H1 (cell line): Measurements from ENCODE around the gene HOXC13. TPM values are rescaled to one million over a fixed set of nuclear protein-coding genes. Genes with fewer than 3 reads are reported as not detected.

Source experiments
- EZH2 ChIP-seq: fragments of 200-600 bp; sonication (generic); IDR thresholded peaks from 2 replicates; pipeline ENCODE4 v1.7.1; 2012; ENCODE audit warnings: low read depth, mild to moderate bottlenecking, moderate library complexity, low read length, inconsistent platforms; ENCODE audit not compliant: severe bottlenecking
- polyA plus RNA-seq, 7 experiments: library from polyadenylated mRNA; depleted of rRNA in 3 of 7; stranded (reverse) in 5 of 7; unstranded in 2 of 7; fragments of >200 nt in 5 of 7; fragments of 200-250 nt in 2 of 7; gene quantifications; 1 replicate in 5 of 7; 2 replicates in 1 of 7; 4 replicates in 1 of 7; pipeline versions ENCODE4 v1.2.1 to v1.2.3, GENCODE V29; 2011 to 2013; ENCODE audit warnings: missing spikeins in 2 of 7, mixed read lengths in 2 of 7
- total RNA-seq: library from RNA; stranded (reverse); fragmentation: NEBNext Ultra II Directional; extraction: Animal tissue kit (Norgen Biotek cat#: 25700); gene quantifications from 2 replicates; pipeline ENCODE4 v1.2.1, GENCODE V29; 2021

The HOXC13 gene
- total and polyA plus RNA-seq, 2 of the 8 experiments (the other 6 are each of a cell fraction or from before 2014, with no cell fraction given) = 0.02 TPM; not detected in 1

GRCh38 chr12:53890081-53890480, 48.5 kb upstream of the HOXC13 start (continued):
- TF ChIP-seq EZH2 = no peak
